ENCODE measurements around the gene PAOX. TPM values are rescaled to one million over a fixed set of nuclear protein-coding genes. Genes with fewer than 3 reads are reported as not detected.

Gene PAOX
- total RNA-seq, 4 donors from 2014 or later = 15.3 to 26.7 (median 18.4) TPM

GRCh38 chr10:133338080-133339071 is 40.7 kb upstream of the PAOX start:
- Histone ChIP-seq H3K9me3 (peaks cover 0 to 5% (median 0%) of the 10 kb centered on the region in 4 donors), H3K4me1 (peaks cover 5 to 25% (median 20%) of the 10 kb centered on the region in 4 donors), H3K36me3 (no peaks in the 10 kb centered on the region), H3K27ac (no peak overlapping the region), H3K27me3 (peaks cover 3 to 86% of the 10 kb centered on the region in 2 donors), H3K4me3 (no peak overlapping the region)
- no peak for DNase-seq (ENCODE audit: low spot score in 2 of 2)
- TF ChIP-seq CTCF (IDR thresholded peaks at IDR 0.05) (no peak), POLR2A (IDR thresholded peaks at IDR 0.05) (no peak), EP300 (IDR thresholded peaks at IDR 0.05) (no peak)
- WGBS, 2 donors = 89 to 94% methylated on average over 10 of the region's 10 CpGs

GRCh38 chr10:133339708-133340380 is 39.2 kb upstream of the PAOX start:
- TF ChIP-seq POLR2A (IDR thresholded peaks at IDR 0.05) (no peak), EP300 (IDR thresholded peaks at IDR 0.05) (no peak), CTCF (IDR thresholded peaks at IDR 0.05) (no peak)
- H3K4me1 ChIP-seq = peaks cover 5 to 21% (median 19%) of the 10 kb centered on the region in 4 donors
- WGBS, 2 donors = 89 to 90% methylated on average over 13 of the region's 13 CpGs
- H3K9me3 ChIP-seq = peaks cover 0 to 5% (median 0%) of the 10 kb centered on the region in 4 donors
- no peak overlapping the region for H3K27ac ChIP-seq
- H3K27me3 ChIP-seq = peaks cover 3 to 83% of the 10 kb centered on the region in 2 donors
- H3K36me3 ChIP-seq = no peaks in the 10 kb centered on the region
- no peak for DNase-seq (ENCODE audit: low spot score in 2 of 2)
- H3K4me3 ChIP-seq = no peak overlapping the region

- TF ChIP-seq EP300 (IDR thresholded peaks at IDR 0.05) (no peak), CTCF (IDR thresholded peaks at IDR 0.05) (no peak), POLR2A (IDR thresholded peaks at IDR 0.05) (no peak)
- H3K27me3 ChIP-seq = peaks cover 0 to 69% of the 10 kb centered on the region in 2 donors
Measured at GRCh38 chr10:133341983-133342382, 37.1 kb upstream of the PAOX start.

GRCh38 chr10:133342942-133343341 is 36.1 kb upstream of the PAOX start:
- H3K4me1 ChIP-seq = peaks cover 0 to 12% (median 3%) of the 10 kb centered on the region in 4 donors
- WGBS, 2 donors = 75 to 76% methylated on average over 4 to 8 of the region's 8 CpGs
- DNase-seq (ENCODE audit: low spot score in 2 of 2) = no peak
- TF ChIP-seq CTCF (IDR thresholded peaks at IDR 0.05) = no peak
- no peak for TF ChIP-seq EP300 (IDR thresholded peaks at IDR 0.05)
- TF ChIP-seq POLR2A (IDR thresholded peaks at IDR 0.05) = no peak
- no peak overlapping the region for H3K4me3 ChIP-seq
- peaks cover 0 to 65% of the 10 kb centered on the region in 2 donors for H3K27me3 ChIP-seq
- peaks cover 0 to 5% (median 0%) of the 10 kb centered on the region in 4 donors for H3K9me3 ChIP-seq
- no peak overlapping the region for H3K27ac ChIP-seq
- no peaks in the 10 kb centered on the region for H3K36me3 ChIP-seq

More at GRCh38 chr10:133341983-133342382, 37.1 kb upstream of the PAOX start:
- DNase-seq (ENCODE audit: low spot score in 2 of 2) = no peak
- Histone ChIP-seq H3K4me3 (no peak overlapping the region), H3K27ac (no peak overlapping the region), H3K4me1 (peaks cover 0 to 2% (median under 1%) of the 10 kb centered on the region in 4 donors), H3K9me3 (peaks cover 0 to 5% (median 0%) of the 10 kb centered on the region in 4 donors), H3K36me3 (no peaks in the 10 kb centered on the region)
- 82 to 88% methylated on average over 4 of the region's 4 CpGs for WGBS, 2 donors
